Mammary epithelial cell (primary cell): ENCODE results near the gene OCRL.

Experiments used
- EZH2 ChIP-seq: IDR thresholded peaks from 2 replicates; pipeline ENCODE4 v1.6.1; 2012; ENCODE audit warnings: low read length, inconsistent platforms, borderline replicate concordance
- TF ChIP-seq, protein P1 (sequence below), 2 donors: IDR thresholded peaks in 1 of 2; conservative IDR thresholded peaks in 1 of 2; 2 replicates each; pipeline ENCODE4 v1.5.1; 2011 to 2012; ENCODE audit warnings: inconsistent platforms in 2 of 2, low read length in 2 of 2, mild to moderate bottlenecking in 2 of 2, control low read depth in 1 of 2, low read depth in 1 of 2; ENCODE audit not compliant: insufficient read depth in 1 of 2; ENCODE audit errors: extremely low read depth in 1 of 2

DNA sequence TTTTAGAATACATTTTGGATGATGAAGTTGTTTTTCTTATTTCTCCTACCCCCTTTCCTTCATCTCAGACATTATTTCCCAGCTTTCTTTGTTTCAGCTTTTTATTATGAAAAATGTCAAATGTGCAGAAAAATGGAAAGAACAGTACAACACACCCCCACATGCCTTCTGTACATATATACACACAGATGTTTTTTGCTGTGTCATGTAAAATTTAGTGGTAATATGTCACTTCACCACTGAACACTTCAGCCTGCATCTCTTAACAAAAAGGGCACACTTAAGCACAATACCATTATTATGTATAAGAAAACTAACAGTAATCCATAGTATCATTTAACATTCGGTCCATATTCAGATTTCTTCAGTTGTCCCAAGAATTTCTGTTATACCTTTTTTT lies 37.8 kb downstream of the OCRL start:
- TF ChIP-seq, protein P1, sequence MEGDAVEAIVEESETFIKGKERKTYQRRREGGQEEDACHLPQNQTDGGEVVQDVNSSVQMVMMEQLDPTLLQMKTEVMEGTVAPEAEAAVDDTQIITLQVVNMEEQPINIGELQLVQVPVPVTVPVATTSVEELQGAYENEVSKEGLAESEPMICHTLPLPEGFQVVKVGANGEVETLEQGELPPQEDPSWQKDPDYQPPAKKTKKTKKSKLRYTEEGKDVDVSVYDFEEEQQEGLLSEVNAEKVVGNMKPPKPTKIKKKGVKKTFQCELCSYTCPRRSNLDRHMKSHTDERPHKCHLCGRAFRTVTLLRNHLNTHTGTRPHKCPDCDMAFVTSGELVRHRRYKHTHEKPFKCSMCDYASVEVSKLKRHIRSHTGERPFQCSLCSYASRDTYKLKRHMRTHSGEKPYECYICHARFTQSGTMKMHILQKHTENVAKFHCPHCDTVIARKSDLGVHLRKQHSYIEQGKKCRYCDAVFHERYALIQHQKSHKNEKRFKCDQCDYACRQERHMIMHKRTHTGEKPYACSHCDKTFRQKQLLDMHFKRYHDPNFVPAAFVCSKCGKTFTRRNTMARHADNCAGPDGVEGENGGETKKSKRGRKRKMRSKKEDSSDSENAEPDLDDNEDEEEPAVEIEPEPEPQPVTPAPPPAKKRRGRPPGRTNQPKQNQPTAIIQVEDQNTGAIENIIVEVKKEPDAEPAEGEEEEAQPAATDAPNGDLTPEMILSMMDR (conservative IDR thresholded peaks at IDR 0.05 in 1 of 2, IDR thresholded peaks at IDR 0.05 in 1 of 2; ENCODE audit: extremely low read depth in 1 of 2, insufficient read depth in 1 of 2, low read depth in 1 of 2, low read length in 2 of 2): no peak
- no peak for TF ChIP-seq EZH2
